H1 (cell line): ENCODE data around the gene LRRC45. TPM values are rescaled to one million over a fixed set of nuclear protein-coding genes. Genes with fewer than 3 reads are reported as not detected.

Experiments
- ASH2L ChIP-seq: fragments of 200-600, 300-600 bp; sonication (generic); IDR thresholded peaks from one replicate; pipeline ENCODE4 v1.7.1; 2017; ENCODE audit warnings: low read length
- CEBPB ChIP-seq: IDR thresholded peaks from 2 replicates; pipeline ENCODE4 v1.6.1; 2012; ENCODE audit warnings: low read depth, low read length
- CTBP2 ChIP-seq: IDR thresholded peaks from 2 replicates; pipeline ENCODE4 v1.7.0; 2011; ENCODE audit warnings: borderline replicate concordance, mild to moderate bottlenecking, moderate library complexity, mixed read lengths, low read length; ENCODE audit not compliant: insufficient read depth, insufficient read length
- EP300 ChIP-seq, 2 experiments: IDR thresholded peaks; 1 replicate in 1 of 2; 2 replicates in 1 of 2; pipeline ENCODE4 v1.6.1; 2011 to 2012; ENCODE audit warnings: low read depth in 2 of 2, low read length in 2 of 2, mild to moderate bottlenecking in 2 of 2, borderline replicate concordance in 1 of 2, inconsistent platforms in 1 of 2, moderate library complexity in 1 of 2
- MAFK ChIP-seq: IDR thresholded peaks from 2 replicates; pipeline ENCODE4 v1.6.1; 2012; ENCODE audit warnings: low read depth, mild to moderate bottlenecking, improper control_type of control experiment, low read length
- RFX5 ChIP-seq: IDR thresholded peaks from 2 replicates; pipeline ENCODE4 v1.6.1; 2011; ENCODE audit warnings: low read depth, low read length, improper control_type of control experiment, borderline replicate concordance
- TAF7 ChIP-seq: optimal IDR thresholded peaks from 2 replicates; pipeline ENCODE3; 2011; ENCODE audit warnings: low read depth, mild to moderate bottlenecking, inconsistent platforms, low read length, moderate library complexity, borderline replicate concordance
- polyA plus RNA-seq, 7 experiments: library from polyadenylated mRNA; depleted of rRNA in 3 of 7; stranded (reverse) in 5 of 7; unstranded in 2 of 7; fragments of >200 nt in 5 of 7; fragments of 200-250 nt in 2 of 7; gene quantifications; 1 replicate in 5 of 7; 2 replicates in 1 of 7; 4 replicates in 1 of 7; pipeline versions ENCODE4 v1.2.1 to v1.2.3, GENCODE V29; 2011 to 2013; ENCODE audit warnings: missing spikeins in 2 of 7, mixed read lengths in 2 of 7
- total RNA-seq: library from RNA; stranded (reverse); fragmentation: NEBNext Ultra II Directional; extraction: Animal tissue kit (Norgen Biotek cat#: 25700); gene quantifications from 2 replicates; pipeline ENCODE4 v1.2.1, GENCODE V29; 2021

The LRRC45 gene
- total and polyA plus RNA-seq, 2 of the 8 experiments (the other 6 are each of a cell fraction or from before 2014, with no cell fraction given): 11.5 to 29.0 TPM

DNA sequence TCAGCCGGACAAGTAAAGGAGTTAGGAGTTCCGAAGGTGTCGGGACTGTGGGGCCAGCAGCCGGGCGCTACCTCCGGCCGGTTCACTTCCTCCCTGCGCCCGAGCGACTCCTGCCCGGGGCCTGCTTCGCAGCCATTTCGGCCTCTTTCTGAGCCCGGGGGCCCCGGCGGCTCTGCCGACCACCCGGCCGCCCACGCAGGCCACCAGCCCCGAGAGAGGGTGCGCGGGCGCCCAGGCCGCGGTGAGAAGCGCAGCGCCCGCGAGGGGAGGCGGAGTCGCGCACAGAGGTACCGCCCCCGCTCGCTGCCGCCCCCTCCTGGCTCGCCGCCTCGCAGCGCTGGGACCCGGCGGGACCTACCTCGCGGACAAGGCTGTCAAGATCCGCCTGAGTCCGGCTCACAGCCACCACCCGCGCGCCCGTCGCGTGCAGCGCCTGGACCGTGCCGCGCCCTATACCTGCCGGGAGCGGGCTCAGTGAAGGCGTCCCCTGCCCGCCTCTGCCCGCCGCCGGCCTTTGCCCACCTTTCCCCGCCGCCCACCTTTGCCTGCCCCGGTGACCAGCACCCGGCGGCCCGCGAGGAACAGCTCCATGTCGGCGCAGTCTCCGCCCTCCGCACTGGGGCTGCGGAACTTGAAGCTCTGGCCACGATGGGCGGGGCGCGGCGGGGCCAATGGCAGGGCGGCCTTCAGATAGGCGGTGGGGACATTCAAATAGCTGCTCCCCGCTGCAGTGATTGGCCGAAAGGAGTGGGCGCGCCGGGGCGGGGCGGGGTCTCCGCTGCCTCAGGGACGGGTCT lies 14.2 kb downstream of the LRRC45 start, which contains the start of gene DCXR (continued):
- TF ChIP-seq ASH2L: no peak
- TF ChIP-seq CTBP2: no peak
- no peak for TF ChIP-seq RFX5
- TF ChIP-seq MAFK: no peak
- TF ChIP-seq EP300 (IDR thresholded peaks at IDR 0.05; ENCODE audit: borderline replicate concordance in 1 of 2, low read depth in 2 of 2, low read length in 2 of 2): no peak
- TF ChIP-seq TAF7: peak; percentile 40
- no peak for TF ChIP-seq CEBPB
